Parathyroid adenoma (tissue), 2 donors: ENCODE data around the gene SLC5A2.

Source experiments
- H2AFZ ChIP-seq: fragments of 300-600 bp; sonication (generic); one replicate; pipeline ENCODE4 v1.7.0; 2017; ENCODE audit warnings: antibody characterized with exemption, mild to moderate bottlenecking
- H3K27ac ChIP-seq: fragments of 300-600 bp; sonication (generic); one replicate; pipeline ENCODE4 v1.7.0; 2017
- H3K27me3 ChIP-seq: fragments of 300-600 bp; sonication (generic); one replicate; pipeline ENCODE4 v1.7.0; 2017; ENCODE audit warnings: low read length; ENCODE audit not compliant: control insufficient read depth, insufficient read depth
- H3K36me3 ChIP-seq: fragments of 300-600 bp; sonication (generic); one replicate; pipeline ENCODE4 v1.7.0; 2017; ENCODE audit warnings: low read length; ENCODE audit not compliant: control insufficient read depth, insufficient read depth
- H3K4me1 ChIP-seq: fragments of 300-600 bp; sonication (generic); one replicate; pipeline ENCODE4 v1.7.0; 2017; ENCODE audit warnings: control low read depth
- H3K4me2 ChIP-seq: fragments of 300-600 bp; sonication (generic); one replicate; pipeline ENCODE4 v1.7.0; 2017; ENCODE audit warnings: low read length
- H3K4me3 ChIP-seq: fragments of 300-600 bp; sonication (generic); one replicate; pipeline ENCODE4 v1.7.0; 2017; ENCODE audit warnings: low read depth, low read length
- H3K79me2 ChIP-seq: fragments of 300-600 bp; sonication (generic); one replicate; pipeline ENCODE4 v1.7.0; 2017; ENCODE audit warnings: control low read depth
- H3K9ac ChIP-seq: fragments of 300-600 bp; sonication (generic); one replicate; pipeline ENCODE4 v1.7.0; 2017; ENCODE audit warnings: mild to moderate bottlenecking
- H3K9me3 ChIP-seq: fragments of 300-600 bp; sonication (generic); one replicate; pipeline ENCODE4 v1.7.0; 2017; ENCODE audit warnings: low read length; ENCODE audit not compliant: control insufficient read depth
- CTCF ChIP-seq: fragments of 300-600 bp; sonication (generic); IDR thresholded peaks from one replicate; pipeline ENCODE4 v1.7.0; 2017; ENCODE audit warnings: antibody characterized with exemption, mild to moderate bottlenecking
- donor health status: primary hyperparathyroidism.

SLC5A2 gene

DNA sequence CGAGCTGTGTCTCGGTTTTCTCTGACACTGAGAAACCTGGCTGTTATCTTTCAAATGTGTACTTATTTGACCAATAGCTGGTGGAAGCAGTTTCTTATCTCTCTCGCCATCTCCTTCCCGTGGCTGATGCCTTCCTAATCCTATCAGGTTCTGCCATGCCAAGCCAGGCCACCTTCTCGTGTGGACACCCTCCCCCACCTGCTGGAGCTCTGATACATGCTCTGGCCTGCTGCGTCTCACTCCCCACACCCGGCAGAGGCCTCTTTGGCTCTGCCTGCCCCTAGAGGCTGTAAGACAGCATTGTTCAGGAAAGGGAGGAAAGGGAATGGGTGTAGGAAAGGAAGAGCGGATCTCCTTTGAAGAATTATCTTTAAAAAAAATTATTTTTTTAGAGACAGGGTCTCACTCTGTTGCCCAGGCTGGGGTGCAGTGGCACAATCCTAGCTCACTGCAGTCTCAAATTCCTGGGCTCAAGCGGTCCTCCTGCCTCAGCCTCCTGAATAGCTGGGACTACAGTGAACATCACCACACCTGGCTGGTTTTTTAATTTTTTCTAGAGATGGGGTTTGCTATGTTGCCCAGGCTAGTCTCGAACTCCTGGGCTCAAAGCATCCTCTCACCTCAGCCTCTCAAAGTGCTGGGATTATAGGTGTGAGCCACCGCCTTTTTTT, 31.1 kb upstream of the SLC5A2 start:
- peak; percentile 82 for TF ChIP-seq CTCF
- H3K79me2 ChIP-seq: peaks cover 22% of the 10 kb centered on the region
- H3K4me2 ChIP-seq: peak overlapping the region; percentile 4
- peak overlapping the region; percentile 74 for H3K27ac ChIP-seq
- H3K4me3 ChIP-seq: peak overlapping the region; percentile 4
- H3K9ac ChIP-seq: no peak overlapping the region
- H3K27me3 ChIP-seq: no peaks in the 10 kb centered on the region
- H3K4me1 ChIP-seq: peaks cover 35% of the 10 kb centered on the region
- H3K9me3 ChIP-seq: no peaks in the 10 kb centered on the region
- no peaks in the 10 kb centered on the region for H3K36me3 ChIP-seq
- peak overlapping the region; percentile 51 for H2AFZ ChIP-seq

DNA sequence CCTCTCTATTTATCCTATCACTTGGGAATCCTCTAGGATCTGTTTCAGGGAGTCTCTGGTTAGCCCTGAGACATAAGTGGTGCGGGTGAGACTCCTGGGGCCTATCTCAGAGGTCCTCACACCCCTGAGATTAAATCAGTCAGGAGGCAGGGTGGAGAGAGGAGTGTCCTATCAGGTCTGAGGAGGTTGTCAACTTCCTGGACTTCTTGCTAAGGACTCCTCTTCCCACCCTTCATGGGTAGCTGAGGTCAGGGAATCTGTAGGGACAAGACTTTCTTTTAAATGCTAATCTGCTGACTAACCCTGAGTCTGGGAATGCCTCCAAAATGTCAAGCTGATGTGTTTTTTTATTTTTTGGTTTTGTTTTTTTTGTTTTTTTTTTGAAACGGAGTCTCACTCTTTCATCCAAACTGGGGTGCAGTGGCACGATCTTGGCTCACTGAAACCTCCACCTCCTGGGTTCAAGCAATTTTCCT, 30.3 kb upstream of the SLC5A2 start:
- no peak for TF ChIP-seq CTCF
- H3K4me3 ChIP-seq: no peak overlapping the region
- peaks cover 25% of the 10 kb centered on the region for H3K79me2 ChIP-seq
- peak overlapping the region; percentile 74 for H3K27ac ChIP-seq
- no peaks in the 10 kb centered on the region for H3K27me3 ChIP-seq
- H3K9me3 ChIP-seq: no peaks in the 10 kb centered on the region
- H3K36me3 ChIP-seq: no peaks in the 10 kb centered on the region
- no peak overlapping the region for H2AFZ ChIP-seq
- peak overlapping the region; percentile 16 for H3K4me2 ChIP-seq
- H3K9ac ChIP-seq: no peak overlapping the region
- H3K4me1 ChIP-seq: peaks cover 42% of the 10 kb centered on the region

- no peaks in the 10 kb centered on the region for H3K27me3 ChIP-seq
- H3K9me3 ChIP-seq: no peaks in the 10 kb centered on the region
- H3K4me1 ChIP-seq: peaks cover 42% of the 10 kb centered on the region
- no peak for TF ChIP-seq CTCF
- H2AFZ ChIP-seq: peak overlapping the region; percentile 12
- peaks cover 25% of the 10 kb centered on the region for H3K79me2 ChIP-seq
- peak overlapping the region; percentile 74 for H3K27ac ChIP-seq
- H3K36me3 ChIP-seq: no peaks in the 10 kb centered on the region
- H3K4me2 ChIP-seq: peak overlapping the region; percentile 16
- H3K9ac ChIP-seq: no peak overlapping the region
- H3K4me3 ChIP-seq: no peak overlapping the region
Measured at GRCh38 chr16:31453255-31454204, 29.4 kb upstream of the SLC5A2 start.

DNA sequence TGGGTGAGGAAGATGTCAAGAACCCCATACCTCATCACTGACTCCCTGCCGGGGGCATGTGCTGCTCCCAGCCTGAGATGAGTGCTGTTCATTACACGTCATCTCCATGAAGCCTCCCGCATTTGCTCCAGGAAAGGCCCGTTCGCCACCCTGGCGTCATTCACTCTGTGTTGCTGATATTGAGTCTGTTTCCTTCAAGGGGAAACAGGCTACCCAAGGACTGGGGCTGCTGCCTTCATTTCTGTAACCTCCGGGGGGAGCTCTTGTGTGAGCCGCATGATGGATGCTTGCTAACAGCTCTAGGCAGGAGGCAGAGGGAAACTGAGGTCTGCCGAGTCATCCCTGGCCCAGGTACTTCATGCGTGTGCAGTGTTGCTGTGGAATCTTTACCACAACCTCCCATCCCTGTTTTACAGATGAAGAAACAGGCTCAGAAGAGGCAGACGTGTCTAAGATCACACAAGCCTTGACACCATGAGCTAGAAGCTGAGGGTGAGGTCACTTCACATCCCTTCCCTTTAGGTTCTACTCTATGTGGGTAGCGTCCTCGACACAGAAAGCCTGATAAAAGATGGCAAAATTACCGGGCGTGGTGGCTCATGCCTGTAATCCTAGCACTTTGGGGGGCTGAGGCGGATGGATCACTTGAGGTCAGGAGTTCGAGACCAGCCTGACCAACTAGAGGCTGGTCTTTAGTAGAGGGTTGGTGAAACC, 27.2 kb upstream of the SLC5A2 start:
- H3K79me2 ChIP-seq: peaks cover 25% of the 10 kb centered on the region
- H3K4me3 ChIP-seq: no peak overlapping the region
- no peaks in the 10 kb centered on the region for H3K36me3 ChIP-seq
- H2AFZ ChIP-seq: no peak overlapping the region
- TF ChIP-seq CTCF: peak; percentile 6
- peaks cover 45% of the 10 kb centered on the region for H3K4me1 ChIP-seq
- no peaks in the 10 kb centered on the region for H3K27me3 ChIP-seq
- no peaks in the 10 kb centered on the region for H3K9me3 ChIP-seq
- H3K4me2 ChIP-seq: peak overlapping the region; percentile 48
- H3K27ac ChIP-seq: no peak overlapping the region
- H3K9ac ChIP-seq: no peak overlapping the region
